DND-41 (cell line): Measurements from ENCODE around the gene RNF212.

Experiments
- ATAC-seq: fragments of 200-7000 bp; cut with Tn5 transposase; 3 replicates; pipeline ENCODE4 v1.9.1; 2021; ENCODE audit warnings: low read depth; ENCODE audit not compliant: insufficient read depth
- DNase-seq: peaks from one replicate; pipeline ENCODE4 v3.0.0-alpha.2; 2020
- H2AFZ ChIP-seq: 2 replicates; pipeline ENCODE4 v1.6.0; 2012; ENCODE audit warnings: low read depth, low read length
- H3K27ac ChIP-seq: 2 replicates; pipeline ENCODE4 v1.5.1; 2012; ENCODE audit warnings: low read length, inconsistent platforms
- H3K27me3 ChIP-seq: fragments of 200-600 bp; sonication (generic); 2 replicates; pipeline ENCODE4 v1.6.0; 2012; ENCODE audit warnings: low read length, mild to moderate bottlenecking, inconsistent platforms; ENCODE audit not compliant: insufficient read depth, poor library complexity
- H3K36me3 ChIP-seq: 2 replicates; pipeline ENCODE4 v1.5.1; 2012; ENCODE audit warnings: low read length, inconsistent platforms; ENCODE audit not compliant: insufficient read depth
- H3K4me1 ChIP-seq: 2 replicates; pipeline ENCODE4 v1.5.1; 2012; ENCODE audit warnings: mild to moderate bottlenecking, low read length; ENCODE audit not compliant: insufficient read depth
- H3K4me2 ChIP-seq: 2 replicates; pipeline ENCODE4 v1.6.0; 2012; ENCODE audit warnings: mild to moderate bottlenecking, moderate library complexity, low read length, inconsistent platforms; ENCODE audit not compliant: insufficient read depth
- H3K4me3 ChIP-seq, 2 experiments: fragments of 200-600 bp in 1 of 2; shearing (Covaris generic) in 1 of 2; 2 replicates each; pipeline ENCODE4 v1.5.1; 2012 to 2016; ENCODE audit warnings: inconsistent platforms in 2 of 2, low read length in 2 of 2, mild to moderate bottlenecking in 2 of 2, low read depth in 1 of 2, moderate library complexity in 1 of 2
- H3K79me2 ChIP-seq: 2 replicates; pipeline ENCODE4 v1.6.0; 2012; ENCODE audit warnings: low read length, inconsistent platforms; ENCODE audit not compliant: insufficient read depth
- H3K9ac ChIP-seq: 2 replicates; pipeline ENCODE4 v1.6.0; 2012; ENCODE audit warnings: low read depth, mild to moderate bottlenecking, inconsistent platforms, low read length, moderate library complexity
- H3K9me3 ChIP-seq: 2 replicates; pipeline ENCODE4 v1.5.1; 2012; ENCODE audit warnings: low read length, moderate library complexity, mild to moderate bottlenecking, inconsistent platforms; ENCODE audit not compliant: insufficient read depth, severe bottlenecking
- H4K20me1 ChIP-seq: 2 replicates; pipeline ENCODE4 v1.6.0; 2012; ENCODE audit warnings: low read length; ENCODE audit not compliant: insufficient read depth
- CTCF ChIP-seq: IDR thresholded peaks from 2 replicates; pipeline ENCODE4 v1.5.1; 2012; ENCODE audit warnings: borderline replicate concordance, low read length, moderate library complexity, mild to moderate bottlenecking; ENCODE audit not compliant: poor library complexity, severe bottlenecking; ENCODE audit errors: extremely low read depth
- EZH2 ChIP-seq: IDR thresholded peaks from 3 replicates; pipeline ENCODE4 v1.6.1; 2012; ENCODE audit warnings: borderline replicate concordance, low read depth, mild to moderate bottlenecking, moderate library complexity, low read length, inconsistent platforms; ENCODE audit not compliant: severe bottlenecking

RNF212 gene

GRCh38 chr4:1080961-1081688, 32.2 kb downstream of the RNF212 start:
- ATAC-seq, result no peak
- no peak for TF ChIP-seq CTCF
- TF ChIP-seq EZH2, result no peak
- Histone ChIP-seq H3K4me3 (no peak overlapping the region), H3K4me2 (no peak overlapping the region), H3K36me3 (no peaks in the 10 kb centered on the region), H3K9me3 (no peaks in the 10 kb centered on the region), H3K27ac (no peak overlapping the region), H4K20me1 (no peaks in the 10 kb centered on the region), H3K4me1 (no peaks in the 10 kb centered on the region), H3K27me3 (no peaks in the 10 kb centered on the region), H3K79me2 (no peaks in the 10 kb centered on the region), H3K9ac (no peak overlapping the region), H2AFZ (no peak overlapping the region)
- DNase-seq, result no peak

- Histone ChIP-seq H3K27me3 (no peaks in the 10 kb centered on the region), H3K4me2 (no peak overlapping the region), H3K79me2 (no peaks in the 10 kb centered on the region), H3K4me3 (no peak overlapping the region), H3K27ac (no peak overlapping the region), H4K20me1 (no peaks in the 10 kb centered on the region), H3K9ac (no peak overlapping the region), H3K4me1 (no peaks in the 10 kb centered on the region), H2AFZ (no peak overlapping the region), H3K36me3 (no peaks in the 10 kb centered on the region), H3K9me3 (no peaks in the 10 kb centered on the region)
- ATAC-seq (no peak), DNase-seq (no peak)
- TF ChIP-seq EZH2 (no peak), CTCF (no peak)
These were observed 32.9 kb downstream of the RNF212 start for GRCh38 chr4:1080432-1080831.

GRCh38 chr4:1079711-1080265, 33.6 kb downstream of the RNF212 start:
- no peaks in the 10 kb centered on the region for H4K20me1 ChIP-seq
- no peaks in the 10 kb centered on the region for H3K4me1 ChIP-seq
- H3K4me3 ChIP-seq, result no peak overlapping the region
- no peaks in the 10 kb centered on the region for H3K9me3 ChIP-seq
- no peak overlapping the region for H2AFZ ChIP-seq
- TF ChIP-seq EZH2, result no peak
- H3K79me2 ChIP-seq, result no peaks in the 10 kb centered on the region
- H3K9ac ChIP-seq, result no peak overlapping the region
- DNase-seq (no peak), ATAC-seq (no peak)
- H3K27ac ChIP-seq, result no peak overlapping the region
- no peaks in the 10 kb centered on the region for H3K27me3 ChIP-seq
- no peak overlapping the region for H3K4me2 ChIP-seq
- no peaks in the 10 kb centered on the region for H3K36me3 ChIP-seq

- H4K20me1 ChIP-seq, result peaks cover 4% of the 10 kb centered on the region; the same call in 1 of the 2 replicates
- H3K4me3 ChIP-seq, result no peak overlapping the region
- H3K27ac ChIP-seq, result no peak overlapping the region
- no peaks in the 10 kb centered on the region for H3K36me3 ChIP-seq
- no peak overlapping the region for H3K4me2 ChIP-seq
- no peak overlapping the region for H2AFZ ChIP-seq
- no peaks in the 10 kb centered on the region for H3K9me3 ChIP-seq
- ATAC-seq, result no peak
- no peaks in the 10 kb centered on the region for H3K4me1 ChIP-seq
- no peak for TF ChIP-seq EZH2
- TF ChIP-seq CTCF, result no peak
- no peak for DNase-seq
- H3K27me3 ChIP-seq, result peaks cover 7% of the 10 kb centered on the region
- no peaks in the 10 kb centered on the region for H3K79me2 ChIP-seq
- H3K9ac ChIP-seq, result no peak overlapping the region
These were observed 34.9 kb downstream of the RNF212 start for GRCh38 chr4:1078490-1078889.
